SK-N-SH (cell line): ENCODE results near the gene OR52K2.

Experiments
- CTCF ChIP-seq: fragments of 200-600 bp; sonication (generic); IDR thresholded peaks from 2 replicates; pipeline ENCODE4 v1.6.1; 2017; ENCODE audit warnings: antibody characterized with exemption, mild to moderate bottlenecking, moderate library complexity
- POLR2AphosphoS5 ChIP-seq: IDR thresholded peaks from 2 replicates; pipeline ENCODE4 v1.6.1; 2012; ENCODE audit warnings: low read depth, low read length

- TF ChIP-seq CTCF: no peak
- TF ChIP-seq POLR2AphosphoS5: no peak
Observed at GRCh38 chr11:4455419-4455818, 6.3 kb downstream of the OR52K2 start.
